Activated T-cell treated with anti-CD3 and anti-CD28 coated beads for 4 hours (primary cell): ENCODE results near the gene LONRF2.
"Not testable (repeated sequence)": the region's sequence is repeated elsewhere in the genome, so short reads cannot be mapped to it uniquely, and the experiment has no call there.

ENCODE experiments used
- DNase-seq: peaks from one replicate; pipeline ENCODE4 v3.0.0-alpha.2; 2020

Gene LONRF2

DNA sequence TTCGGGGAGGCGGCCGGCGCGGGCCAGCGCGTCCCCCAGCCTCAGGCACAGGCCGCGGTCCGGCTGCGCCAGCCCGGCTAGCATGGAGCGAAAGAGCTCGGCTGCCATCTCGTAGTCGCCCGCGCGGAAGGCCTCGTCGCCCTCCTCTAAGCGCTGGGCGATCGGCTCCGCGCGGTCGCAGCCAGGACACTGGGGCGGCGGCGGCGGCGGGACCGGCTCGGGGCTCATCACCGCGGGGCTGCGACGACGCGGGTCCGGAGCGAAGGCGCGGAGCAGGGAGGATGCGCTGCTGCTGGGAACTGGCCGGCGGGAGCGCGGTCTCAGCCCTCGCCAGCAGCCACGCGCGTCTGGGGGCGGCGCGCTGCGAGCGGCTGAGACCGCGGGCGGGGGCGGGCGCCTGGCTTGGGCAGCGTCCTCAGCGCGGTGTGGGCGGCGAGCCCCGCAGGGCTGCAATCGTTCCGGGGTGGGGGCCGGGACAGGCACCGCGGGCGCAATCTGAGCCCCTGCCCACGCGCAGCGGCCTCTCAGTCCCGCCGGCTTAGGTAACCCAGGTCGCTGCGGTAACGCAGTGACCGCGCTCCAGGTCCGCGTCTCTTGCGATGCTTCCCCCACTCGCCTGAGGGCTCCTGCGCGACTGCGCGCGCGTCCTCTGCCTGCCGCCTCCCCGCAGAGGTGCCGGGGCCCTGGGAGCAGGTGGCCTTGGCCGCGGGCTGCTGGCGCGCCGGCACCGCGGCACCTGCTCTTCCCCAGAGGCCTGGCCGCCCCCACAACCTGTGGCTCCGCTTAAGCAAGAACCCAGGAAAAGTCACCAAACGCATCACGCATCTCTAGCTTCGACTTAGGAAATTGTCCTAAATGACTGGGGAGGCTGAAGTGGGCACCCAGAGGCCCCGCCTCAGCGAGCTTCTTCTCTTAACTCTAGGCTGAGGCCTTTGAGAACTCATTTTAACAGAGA, at the start of gene LONRF2:
Gene LONRF2 (minus strand): TSS at position 636 of the 955 bp plus-strand sequence. CDS start 408 bp downstream, at position 228.
- no peak for DNase-seq

- no peak for DNase-seq
Measured at GRCh38 chr2:100367163-100367562, 44.9 kb upstream of the LONRF2 start.

GRCh38 chr2:100365434-100365833, 43.1 kb upstream of the LONRF2 start:
- DNase-seq, result no peak

DNA sequence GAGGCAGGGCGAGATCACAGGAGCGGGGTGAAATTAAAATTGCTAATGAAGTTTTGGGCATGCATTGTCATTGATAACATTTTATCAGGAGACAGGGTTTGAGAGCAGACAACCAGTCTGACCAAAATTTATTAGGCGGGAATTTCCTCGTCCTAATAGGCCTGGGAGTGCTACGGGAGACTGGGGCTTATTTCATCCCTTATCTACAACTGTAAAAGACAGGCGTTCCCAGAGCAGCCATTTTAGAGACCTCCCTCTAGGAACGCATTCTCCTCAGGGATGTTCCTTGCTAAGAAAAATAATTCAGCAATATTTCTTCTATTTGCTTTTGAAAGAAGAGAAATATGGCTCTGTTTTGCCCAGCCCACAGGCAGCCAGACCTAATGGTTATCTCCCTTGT, 40.0 kb upstream of the LONRF2 start:
- not testable (repeated sequence) for DNase-seq

- no peak for DNase-seq
Measured at GRCh38 chr2:100359576-100359975, 37.3 kb upstream of the LONRF2 start.

- no peak for DNase-seq
Measured at GRCh38 chr2:100358554-100358953, 36.3 kb upstream of the LONRF2 start.

DNA sequence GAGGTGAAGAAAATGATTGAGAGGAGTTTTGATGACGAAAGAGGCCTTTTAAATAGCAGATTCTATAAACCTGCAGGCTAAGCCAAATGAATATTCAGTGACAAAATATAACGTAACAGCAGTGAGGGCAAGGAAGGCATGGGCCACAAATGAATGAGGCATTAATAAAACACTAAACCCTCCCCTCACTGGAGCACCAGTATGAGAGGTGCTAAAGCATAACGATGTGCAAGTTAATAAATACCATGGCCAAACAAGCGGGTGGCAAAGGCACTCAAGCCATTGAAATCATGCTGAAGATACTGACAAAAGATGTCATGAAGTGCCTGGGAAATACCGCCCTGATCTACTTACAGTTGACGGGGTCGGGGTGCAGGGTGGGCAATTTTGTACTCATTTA, 30.2 kb upstream of the LONRF2 start:
- DNase-seq, result no peak

DNA sequence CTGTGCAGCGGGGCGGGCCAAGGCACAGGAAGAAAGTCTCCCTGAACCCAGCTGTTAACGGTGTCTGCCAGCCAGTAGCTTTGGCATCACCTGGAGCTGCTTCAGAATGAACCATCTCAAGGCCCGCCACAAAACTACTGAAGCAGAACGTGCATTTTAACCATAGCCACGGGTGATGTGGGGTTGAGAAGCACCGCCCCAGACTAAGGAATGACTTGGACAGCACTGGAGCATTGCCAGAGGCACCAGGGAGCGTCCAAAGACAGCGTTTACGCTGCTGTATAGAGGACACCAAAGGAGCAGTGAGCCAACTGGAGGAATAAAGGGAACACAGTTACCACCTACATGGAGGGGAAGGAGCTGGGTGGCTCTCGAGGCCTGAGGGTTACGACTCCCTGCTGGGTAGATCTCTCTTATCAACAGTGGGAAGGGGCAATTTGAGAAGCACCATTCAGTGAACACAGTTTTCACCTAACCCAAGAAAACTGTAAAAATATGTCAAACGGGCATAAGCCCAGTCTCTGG, 28.4 kb upstream of the LONRF2 start:
- no peak for DNase-seq

DNA sequence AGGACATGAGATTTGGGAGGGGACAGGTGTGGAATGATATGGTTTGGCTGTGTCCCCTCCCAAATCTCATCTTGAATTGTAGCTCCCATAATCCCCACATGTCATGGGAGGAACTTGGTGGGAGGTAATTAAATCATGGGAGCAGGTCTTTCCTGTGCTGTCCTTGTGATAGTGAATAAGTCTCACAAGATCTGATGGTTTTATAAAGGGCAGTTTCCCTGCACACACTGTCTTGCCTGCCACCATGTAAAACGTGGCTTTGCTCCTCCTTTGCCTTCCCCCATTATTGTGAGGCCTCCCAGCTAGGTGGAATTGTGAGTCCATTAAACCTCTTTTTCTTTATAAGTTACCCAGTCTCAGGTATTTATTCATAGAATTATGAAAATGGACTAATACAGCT, 22.8 kb upstream of the LONRF2 start:
- DNase-seq, result not testable (repeated sequence)

GRCh38 chr2:100344433-100344832, 22.1 kb upstream of the LONRF2 start:
- DNase-seq, result no peak

DNA sequence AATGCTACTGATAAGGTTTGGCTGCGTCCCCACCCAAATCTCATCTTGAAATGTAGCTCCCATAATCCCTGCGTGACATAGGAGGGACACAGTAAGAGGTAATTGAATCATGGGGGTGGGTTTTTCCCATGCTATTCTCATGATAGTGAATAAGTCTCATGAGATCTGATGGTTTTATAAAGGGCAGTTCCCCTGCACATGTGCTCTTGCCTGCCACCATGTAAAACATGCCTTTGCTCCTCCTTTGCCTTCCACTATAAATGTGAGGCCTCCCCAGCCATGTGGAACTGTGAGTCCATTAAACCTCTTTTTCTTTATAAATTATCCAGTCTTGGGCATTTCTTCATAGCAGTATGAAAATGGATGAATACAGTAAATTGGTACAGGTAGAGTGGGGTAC, 20.2 kb upstream of the LONRF2 start:
- not testable (repeated sequence) for DNase-seq

DNA sequence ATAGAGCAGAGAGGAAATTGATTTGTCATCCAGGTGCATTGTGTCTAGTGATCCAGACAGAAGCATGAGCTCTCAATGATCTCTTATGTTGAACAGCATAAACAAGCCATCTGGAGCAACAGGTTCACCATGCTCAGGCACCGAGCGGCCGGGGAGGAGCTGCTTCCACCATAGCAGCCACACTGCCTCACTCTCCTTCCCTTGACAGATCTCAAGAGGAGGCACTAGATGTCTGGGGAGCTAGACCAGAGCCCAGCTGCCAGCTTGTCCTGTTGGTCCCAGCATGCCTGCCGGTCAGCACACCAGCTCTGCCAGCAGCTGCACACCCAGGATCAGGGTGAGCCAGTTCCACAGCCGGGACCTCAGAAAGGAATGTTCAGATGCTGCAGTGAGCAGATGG, 17.5 kb upstream of the LONRF2 start:
- DNase-seq, result no peak

GRCh38 chr2:100334929-100335328, 12.6 kb upstream of the LONRF2 start:
- no peak for DNase-seq

DNA sequence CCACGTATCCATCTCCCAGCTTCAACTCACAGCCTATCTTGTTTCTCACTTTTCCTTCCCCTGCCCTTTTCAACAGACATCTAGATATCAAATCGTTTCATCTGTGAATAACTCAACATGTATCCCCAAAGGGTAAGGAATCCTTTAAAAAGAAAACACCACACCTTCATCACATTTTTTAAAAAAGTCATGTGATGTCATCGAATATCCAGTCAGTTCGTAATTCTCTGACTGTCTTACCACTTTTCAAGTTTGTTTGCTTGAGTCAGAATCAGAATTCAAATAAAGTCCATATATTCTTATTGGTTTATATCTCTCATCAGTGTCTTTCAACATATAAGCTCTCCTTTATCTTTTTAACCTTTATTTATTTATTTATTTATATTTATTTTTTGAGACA, 5.4 kb upstream of the LONRF2 start:
- no peak for DNase-seq

DNA sequence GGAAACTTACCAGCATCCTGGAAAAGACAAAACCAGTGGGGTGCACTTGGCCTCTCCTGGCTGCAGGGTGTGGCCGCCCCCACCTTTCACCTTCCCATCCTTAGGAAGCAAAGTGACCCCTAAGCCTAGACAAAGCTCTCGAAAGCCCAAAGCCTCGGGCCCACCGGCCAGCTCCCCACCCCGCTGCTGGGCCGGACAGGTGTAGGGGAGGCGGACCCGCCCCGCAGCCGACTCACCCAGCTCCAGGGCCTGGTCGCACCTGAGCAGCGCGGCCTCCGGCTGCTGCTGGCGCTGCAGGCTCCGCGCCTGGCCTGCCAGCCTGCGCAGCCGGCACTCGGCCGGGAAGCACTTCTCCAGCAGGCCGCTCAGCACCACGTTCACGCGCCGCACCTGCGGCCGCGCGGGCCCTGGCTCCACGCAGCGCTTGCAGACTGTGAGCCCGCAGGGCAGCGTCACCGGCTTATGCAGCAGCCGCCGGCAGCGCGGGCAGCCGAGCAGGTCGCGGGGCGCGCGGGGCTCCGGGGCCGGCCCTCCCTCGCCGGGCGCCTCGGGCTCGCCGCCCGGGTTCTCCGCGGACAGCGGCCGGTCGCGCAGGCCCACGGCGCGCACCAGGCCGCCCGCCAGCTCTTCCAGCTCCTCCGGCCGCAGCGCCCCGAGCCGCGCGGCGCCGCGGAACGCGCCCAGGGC, 979 bp downstream of the LONRF2 start:
- DNase-seq, result no peak

GRCh38 chr2:100320547-100321178, 1.6 kb downstream of the LONRF2 start:
- DNase-seq, result no peak

GRCh38 chr2:100317634-100318033, 4.7 kb downstream of the LONRF2 start:
- no peak for DNase-seq

DNA sequence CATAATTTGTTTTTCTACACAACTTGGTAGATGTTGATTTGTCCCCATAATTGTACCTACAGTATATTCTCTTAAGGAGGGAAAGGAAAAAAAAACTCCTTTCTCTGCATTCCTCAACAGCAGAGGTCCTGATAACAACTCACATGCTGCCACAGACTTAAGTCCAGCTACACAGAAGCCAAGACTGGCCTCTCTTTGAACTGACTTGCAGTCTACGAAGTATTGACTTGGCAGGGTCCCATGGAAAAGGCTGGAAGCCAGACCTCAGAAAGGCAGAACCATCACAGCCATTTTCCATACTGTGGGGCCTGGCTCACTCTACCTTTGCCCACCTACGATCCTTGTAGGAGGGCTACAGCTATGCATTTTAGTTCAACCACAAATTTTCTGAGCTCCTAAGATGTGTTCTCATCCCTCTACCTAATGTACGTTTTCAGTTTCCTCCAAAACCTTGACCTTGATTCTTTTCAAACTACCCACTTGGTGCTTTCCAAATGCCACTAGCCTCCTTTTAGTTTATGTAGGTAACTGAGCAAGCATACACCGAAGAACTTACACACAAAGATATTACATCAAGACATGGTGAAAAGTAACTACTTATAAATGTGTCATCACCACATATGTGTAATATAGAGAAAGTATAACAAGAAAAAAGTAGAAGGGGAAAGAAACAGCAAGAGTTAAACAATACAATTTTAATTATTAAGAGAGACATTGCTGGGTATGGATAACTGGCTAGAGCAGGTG, 12.2 kb downstream of the LONRF2 start:
- DNase-seq, result no peak

DNA sequence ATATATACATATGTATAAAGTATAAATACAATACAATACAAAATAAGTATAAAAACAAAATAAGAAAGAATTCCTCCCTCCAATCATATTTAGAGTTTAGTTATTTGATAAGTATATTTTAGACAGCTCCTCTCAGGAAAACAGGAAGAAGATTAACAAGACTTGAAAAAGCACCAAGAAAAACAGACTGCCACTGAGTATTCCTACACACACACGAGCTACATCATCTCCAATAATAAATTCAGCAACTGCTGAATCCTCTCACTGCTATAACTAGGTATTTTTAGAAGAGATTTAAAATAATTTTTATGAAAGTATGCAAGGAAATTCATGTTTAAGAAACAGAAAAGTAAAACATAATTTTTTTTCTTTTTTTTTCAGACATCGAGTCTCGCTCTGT, 13.0 kb downstream of the LONRF2 start:
- no peak for DNase-seq

DNA sequence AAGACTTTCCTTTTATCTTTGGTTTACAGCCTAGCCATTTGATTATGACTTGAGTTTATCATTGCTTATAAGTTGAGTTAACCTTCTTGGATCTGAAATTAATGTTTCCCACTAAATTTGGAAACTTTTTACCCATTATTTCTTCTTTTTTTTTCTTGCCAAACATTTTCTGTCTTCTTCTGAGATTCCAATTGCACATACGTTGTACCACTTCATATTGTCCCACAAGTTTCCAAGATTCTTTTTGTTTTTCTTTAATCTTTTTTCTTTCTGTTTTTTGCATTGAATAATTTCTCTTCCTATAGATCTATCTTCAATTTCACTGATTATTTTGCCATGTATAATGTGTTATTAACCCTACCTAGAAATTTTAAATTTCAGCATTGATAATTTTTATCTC, 18.6 kb downstream of the LONRF2 start:
- no peak for DNase-seq

GRCh38 chr2:100302585-100302892, 19.8 kb downstream of the LONRF2 start:
- DNase-seq, result no peak

- DNase-seq, result no peak
Measured at GRCh38 chr2:100301881-100302584, 20.3 kb downstream of the LONRF2 start.
